ENCODE measurements around the gene DEFB124.

Gene DEFB124

GRCh38 chr20:31425797-31426196 is 49.1 kb downstream of the DEFB124 start:
- DNase-seq (ENCODE audit: low read depth): no peak

GRCh38 chr20:31418307-31418706 is 56.6 kb downstream of the DEFB124 start:
- no peak for DNase-seq (ENCODE audit: low read depth)

GRCh38 chr20:31415653-31416052 is 59.3 kb downstream of the DEFB124 start:
- no peak for DNase-seq (ENCODE audit: low read depth)

Data from activated T-cell treated with anti-CD3 and anti-CD28 coated beads for 48 hours (primary cell).